NCI-H82 treated with DMSO at 0.1 percent for 48 hours (cell line): ENCODE data around the gene ELP2.

Experiments
- DNase-seq: peaks from one replicate; lab custom pipeline; 2025; ENCODE audit not compliant: unreplicated experiment; lab: John Stamatoyannopoulos, UW

ELP2 gene

DNA sequence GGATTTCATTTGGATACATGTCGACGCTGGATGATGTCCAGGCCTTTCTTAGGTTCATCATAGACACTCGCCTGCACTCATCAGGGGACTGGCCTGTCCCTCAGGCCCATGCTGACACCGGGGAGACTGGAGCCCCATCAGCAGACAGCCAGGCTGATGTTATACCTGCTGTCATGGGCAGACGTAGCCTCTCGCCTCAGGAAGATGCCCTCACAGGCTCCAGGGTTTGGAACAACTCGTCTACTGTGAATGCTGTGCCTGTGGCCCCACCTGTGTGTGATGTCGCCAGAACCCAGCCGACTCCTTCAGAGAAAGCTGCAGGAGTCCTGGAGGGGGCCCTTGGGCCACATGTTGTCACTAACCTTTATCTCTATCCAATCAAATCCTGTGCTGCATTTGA, 85.9 kb downstream of the ELP2 start:
- no peak for DNase-seq

GRCh38 chr18:36217348-36217747, 87.6 kb downstream of the ELP2 start:
- no peak for DNase-seq

GRCh38 chr18:36229188-36229587, 99.5 kb downstream of the ELP2 start:
- DNase-seq, result no peak
